ENCODE data around the gene DDX6. TPM values are rescaled to one million over a fixed set of nuclear protein-coding genes. Genes with fewer than 3 reads are reported as not detected.
A peak's percentile ranks its signal among the peaks of the same experiment; 100 is the strongest.
"Not testable (repeated sequence)": the region's sequence is repeated elsewhere in the genome, so short reads cannot be mapped to it uniquely, and the experiment has no call there.

DDX6 gene
- total RNA-seq, 1 experiment from 2014 or later: 151 TPM

- TF ChIP-seq NFATC4 (CRISPR knock-in tag; IDR thresholded peaks at IDR 0.05): no peak
- TF ChIP-seq, protein P1, sequence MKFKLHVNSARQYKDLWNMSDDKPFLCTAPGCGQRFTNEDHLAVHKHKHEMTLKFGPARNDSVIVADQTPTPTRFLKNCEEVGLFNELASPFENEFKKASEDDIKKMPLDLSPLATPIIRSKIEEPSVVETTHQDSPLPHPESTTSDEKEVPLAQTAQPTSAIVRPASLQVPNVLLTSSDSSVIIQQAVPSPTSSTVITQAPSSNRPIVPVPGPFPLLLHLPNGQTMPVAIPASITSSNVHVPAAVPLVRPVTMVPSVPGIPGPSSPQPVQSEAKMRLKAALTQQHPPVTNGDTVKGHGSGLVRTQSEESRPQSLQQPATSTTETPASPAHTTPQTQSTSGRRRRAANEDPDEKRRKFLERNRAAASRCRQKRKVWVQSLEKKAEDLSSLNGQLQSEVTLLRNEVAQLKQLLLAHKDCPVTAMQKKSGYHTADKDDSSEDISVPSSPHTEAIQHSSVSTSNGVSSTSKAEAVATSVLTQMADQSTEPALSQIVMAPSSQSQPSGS (CRISPR knock-in tag; IDR thresholded peaks at IDR 0.05; ENCODE audit: borderline replicate concordance, low read depth): no peak
- no peak for TF ChIP-seq JAZF1 (CRISPR knock-in tag; IDR thresholded peaks at IDR 0.05)
- TF ChIP-seq NFYB (CRISPR knock-in tag; conservative IDR thresholded peaks at IDR 0.05; ENCODE audit: low read depth): no peak
- no peak for TF ChIP-seq ZNF425 (CRISPR knock-in tag; conservative IDR thresholded peaks at IDR 0.05)
- TF ChIP-seq ELF4 (CRISPR knock-in tag; IDR thresholded peaks at IDR 0.05; ENCODE audit: low read depth): no peak
- no peak for TF ChIP-seq ETV6 (CRISPR knock-in tag; IDR thresholded peaks at IDR 0.05)
- no peak for TF ChIP-seq ZNF671 (CRISPR knock-in tag; IDR thresholded peaks at IDR 0.05)
- no peak for TF ChIP-seq EMX1 (CRISPR knock-in tag; IDR thresholded peaks at IDR 0.05)
- no peak for TF ChIP-seq ARID4B (CRISPR knock-in tag; IDR thresholded peaks at IDR 0.05; ENCODE audit: borderline replicate concordance)
Observed at GRCh38 chr11:118827118-118827517, 36.2 kb upstream of the DDX6 start (continued).

DNA sequence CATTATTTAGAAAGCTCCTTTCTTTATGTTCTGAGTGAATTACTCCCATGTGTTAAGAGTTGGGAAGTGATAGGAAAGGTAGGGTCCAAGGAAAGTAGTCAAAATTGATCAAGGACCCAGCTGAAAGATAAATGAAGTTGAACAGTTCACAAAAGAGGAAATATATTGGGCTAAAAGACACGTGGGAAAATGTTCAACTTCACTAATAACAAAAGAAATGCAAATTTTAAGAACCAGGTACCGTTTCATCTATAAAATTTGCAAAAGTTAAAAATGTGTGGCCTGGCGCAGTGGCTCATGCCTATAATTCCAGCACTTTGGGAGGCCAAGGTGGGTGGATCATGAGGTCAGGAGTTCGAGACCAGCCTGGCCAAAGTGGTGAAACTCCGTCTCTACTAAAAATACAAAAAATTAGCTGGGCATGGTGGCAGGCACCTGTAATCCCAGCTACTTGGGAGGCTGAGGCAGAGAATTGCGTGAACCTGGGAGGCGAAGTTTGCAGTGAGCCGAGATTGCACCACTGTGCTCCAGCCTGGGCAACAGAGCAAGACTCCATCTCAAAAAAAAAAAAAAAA lies 32.1 kb upstream of the DDX6 start:
- POLR2A ChIA-PET; H3K4me1 Mint-ChIP-seq; ATAC-seq; CTCF ChIA-PET; H3K9me3 Mint-ChIP-seq; H3K27ac Mint-ChIP-seq; H3K27me3 Mint-ChIP-seq (ENCODE audit: low read depth); H3K36me3 Mint-ChIP-seq; H3K4me3 Mint-ChIP-seq; DNase-seq (ENCODE audit: low spot score): not testable (repeated sequence)

DNA sequence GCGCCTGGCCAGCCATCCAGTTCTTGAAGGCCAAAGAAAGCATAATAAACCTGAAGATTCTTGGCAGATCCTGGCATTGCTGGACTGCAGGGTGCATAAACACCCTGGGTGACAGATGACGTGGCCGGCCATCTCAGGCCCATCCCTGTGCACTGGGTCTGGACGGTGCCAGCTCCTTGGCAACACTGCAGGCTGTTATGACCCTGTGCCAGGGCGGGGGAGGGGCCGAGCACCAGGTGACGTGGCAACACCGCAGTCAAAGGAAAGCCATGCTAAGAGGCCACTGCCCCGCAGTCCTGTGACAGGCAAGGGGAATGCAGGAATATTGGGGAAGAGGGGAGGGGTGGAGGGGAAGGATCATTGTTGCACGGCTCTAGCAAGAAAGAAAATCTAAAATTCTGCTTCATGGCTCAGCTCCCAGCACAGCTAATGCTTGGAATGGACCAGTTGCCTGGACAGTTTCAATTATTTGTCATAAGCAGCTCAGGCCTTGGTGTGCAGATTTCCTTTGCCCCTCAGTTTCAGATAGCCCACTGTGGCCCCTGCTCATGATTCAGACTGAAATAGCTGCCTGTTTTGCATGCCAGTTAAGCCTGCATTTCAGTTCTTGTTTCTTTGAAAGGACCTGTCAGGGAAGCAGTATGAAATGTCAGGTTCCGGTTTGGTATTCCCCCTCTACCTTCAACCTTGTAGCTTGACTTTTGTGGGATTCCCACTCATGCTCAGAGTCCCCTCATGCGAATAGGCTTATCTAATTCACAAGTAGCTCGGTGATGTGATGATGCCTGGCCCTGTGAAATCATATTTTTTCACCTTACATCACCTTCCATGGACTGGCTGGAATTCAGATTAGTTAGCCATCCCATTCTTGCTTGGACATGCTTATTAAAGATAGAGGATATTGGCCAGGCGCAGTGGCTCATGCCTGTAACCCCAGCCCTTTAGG lies 29.7 kb upstream of the DDX6 start:
- Mint-ChIP-seq H3K4me1 (peaks cover 9% of the 10 kb centered on the region; the same call in 1 of the 2 replicates), H3K27ac (no peak overlapping the region; the same call in 1 of the 2 replicates), H3K9me3 (no peaks in the 10 kb centered on the region), H3K36me3 (no peaks in the 10 kb centered on the region), H3K4me3 (no peak overlapping the region), H3K27me3 (ENCODE audit: low read depth) (peaks cover 3% of the 10 kb centered on the region; the same call in 1 of the 2 replicates)
- ChIA-PET CTCF (interaction anchor here (1.3 kb wide), 1 partner anchor 109 kb away, joined by 3 read pairs; no protein-coding TSS in a partner anchor), POLR2A (interaction anchor here (0.7 kb wide), 1 partner anchor 29 kb away, joined by 4 read pairs; no protein-coding TSS in a partner anchor)
- TF ChIP-seq USF2 (CRISPR knock-in tag; IDR thresholded peaks at IDR 0.05): 0 out of 2 replicates have a peak, but pooled peaks have one; percentile 7
- no peak for TF ChIP-seq OVOL2 (CRISPR knock-in tag; IDR thresholded peaks at IDR 0.05; ENCODE audit: borderline replicate concordance)
- no peak for TF ChIP-seq ATF6 (CRISPR knock-in tag; IDR thresholded peaks at IDR 0.05)
- DNase-seq (ENCODE audit: low spot score): peak; percentile 27
- ATAC-seq: peak; percentile 51

DNA sequence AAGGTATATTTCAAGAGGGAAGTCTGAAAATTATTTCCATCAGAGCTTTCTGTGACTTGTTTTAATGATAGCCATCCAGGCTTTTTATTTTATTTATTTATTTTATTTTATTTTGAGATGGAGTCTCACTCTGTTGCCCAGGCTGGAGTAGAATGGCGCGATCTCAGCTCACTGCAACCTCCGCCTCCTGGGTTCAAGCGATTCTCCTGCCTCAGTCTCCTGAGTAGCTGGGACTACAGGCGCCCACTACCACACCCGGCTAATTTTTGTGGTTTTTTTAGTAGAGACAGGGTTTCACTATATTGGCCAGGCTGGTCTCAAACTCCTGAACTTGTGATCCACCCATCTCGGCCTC lies 29.0 kb upstream of the DDX6 start:
- H3K36me3 Mint-ChIP-seq: not testable (repeated sequence)

More for the DNA sequence above, 29.0 kb upstream of the DDX6 start:
- H3K4me1 Mint-ChIP-seq; H3K27ac Mint-ChIP-seq; H3K4me3 Mint-ChIP-seq; DNase-seq (ENCODE audit: low spot score); POLR2A ChIA-PET; ATAC-seq; H3K27me3 Mint-ChIP-seq (ENCODE audit: low read depth); H3K9me3 Mint-ChIP-seq: not testable (repeated sequence)
- CTCF ChIA-PET: interaction anchor here (1.3 kb wide), 1 partner anchor 110 kb away, joined by 3 read pairs; no protein-coding TSS in a partner anchor
